ENCODE data around the gene PKNOX2. TPM values are rescaled to one million over a fixed set of nuclear protein-coding genes. Genes with fewer than 3 reads are reported as not detected.

Gene PKNOX2
- total and polyA plus RNA-seq, 2 of the 4 experiments (the other 2 are of a cell fraction) = 0.72 to 2.3 TPM

DNA sequence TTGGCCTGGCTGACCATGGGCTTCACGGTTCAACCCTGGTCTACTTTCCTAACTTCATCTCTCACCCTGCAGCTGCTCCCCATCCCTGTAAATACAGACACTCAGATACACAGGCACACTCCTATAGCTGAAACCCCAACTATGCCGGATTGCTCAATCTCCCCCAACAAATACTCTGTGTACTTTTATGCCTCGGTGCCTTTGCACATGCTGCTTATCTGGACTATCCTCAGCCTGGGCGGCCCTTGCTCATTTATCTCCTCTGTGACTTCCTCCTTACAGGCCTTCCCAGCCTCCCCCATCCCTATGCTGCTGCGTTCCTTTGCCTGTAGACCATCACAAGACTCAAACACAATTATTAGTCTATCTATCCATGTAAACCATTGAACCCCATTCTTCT lies 76.6 kb downstream of the PKNOX2 start:
- no peak overlapping the region for H3K4ac ChIP-seq (ENCODE audit: low read depth, low read length)
- no peak overlapping the region for H3K18ac ChIP-seq (ENCODE audit: low read depth, low read length)
- H3K27me3 ChIP-seq (ENCODE audit: control insufficient read depth, insufficient read depth, low read length) = peaks cover 4% of the 10 kb centered on the region
- ATAC-seq (ENCODE audit: low read depth) (no peak), DNase-seq (no peak)
- no peak overlapping the region for H3K23ac ChIP-seq (ENCODE audit: low read depth, low read length)
- H3K4me3 ChIP-seq (ENCODE audit: insufficient read depth, low read depth, low read length) = no peak overlapping the region
- in situ Hi-C loops (cut with MboI; ENCODE audit: low sequenced_read_pairs) (no loop called here), dilution Hi-C loops (cut with HindIII; ENCODE audit: low sequenced_read_pairs, unreplicated experiment) (no loop called here), intact Hi-C loops (cut with micrococcal nuclease) (no loop called here)
- no peak overlapping the region for H3K14ac ChIP-seq (replicated peaks; ENCODE audit: low read depth, low read length)
- no peak overlapping the region for H2AK5ac ChIP-seq (ENCODE audit: low read depth, low read length)
- H3K27ac ChIP-seq (ENCODE audit: insufficient read depth, low read length) = no peak overlapping the region
- H2AK9ac ChIP-seq (replicated peaks; ENCODE audit: low read depth, low read length, poor library complexity) = no peak overlapping the region
- no peaks in the 10 kb centered on the region for H4K20me1 ChIP-seq (ENCODE audit: insufficient read depth, low read length)
- no peaks in the 10 kb centered on the region for H3K79me1 ChIP-seq (ENCODE audit: low read depth in 1 of 2, low read length in 2 of 2)
- no peak overlapping the region for H2BK20ac ChIP-seq (ENCODE audit: low read depth, low read length)
- H4K5ac ChIP-seq (ENCODE audit: low read depth, low read length) = no peak overlapping the region
- WGBS, 2 experiments (ENCODE audit: extremely low coverage in 2 of 2, insufficient read length in 1 of 2) = 85% methylated on average over 4 of the region's 5 CpGs; no CpG with 5 or more reads in 1 of the 2 experiments
- H3K56ac ChIP-seq (ENCODE audit: extremely low read depth, insufficient read depth, low read length) = no peak overlapping the region
- no peak overlapping the region for H2AFZ ChIP-seq (replicated peaks; ENCODE audit: low read length, poor library complexity)
- no peaks in the 10 kb centered on the region for H3K36me3 ChIP-seq (ENCODE audit: control insufficient read depth, insufficient read depth, low read length)
- ChIA-PET POLR2A (ENCODE audit: unreplicated experiment) (no interaction called here), CTCF (no interaction called here)
- no peak overlapping the region for H3K4me2 ChIP-seq (ENCODE audit: low read depth, low read length)
- H2BK15ac ChIP-seq (ENCODE audit: low read depth, low read length) = no peak overlapping the region
- H3K9me3 ChIP-seq (ENCODE audit: control insufficient read depth, insufficient read depth, low read length) = peaks cover 6% of the 10 kb centered on the region
- no peak overlapping the region for H4K91ac ChIP-seq (ENCODE audit: insufficient read depth, low read depth, low read length)
- no TSS peak for BruUV-seq (replicated peaks)
- TF ChIP-seq CHD1 (IDR thresholded peaks at IDR 0.05; ENCODE audit: low read depth, low read length) (no peak), CEBPB (IDR thresholded peaks at IDR 0.05; ENCODE audit: low read depth, low read length) (0 out of 2 replicates have a peak, but pooled peaks have one; percentile 21), RFX5 (IDR thresholded peaks at IDR 0.05; ENCODE audit: low read depth, low read length) (no peak)
- H4K8ac ChIP-seq (ENCODE audit: low read depth in 2 of 2, low read length in 2 of 2) = no peak overlapping the region
- H2BK5ac ChIP-seq (ENCODE audit: low read depth, low read length, poor library complexity, severe bottlenecking) = no peak overlapping the region
- H3K9me1 ChIP-seq (ENCODE audit: insufficient read depth, low read length) = no peaks in the 10 kb centered on the region
- no peak overlapping the region for H3K9ac ChIP-seq (ENCODE audit: low read depth, low read length)
- H3K4me1 ChIP-seq (ENCODE audit: control insufficient read depth, insufficient read depth, low read length) = no peaks in the 10 kb centered on the region; the same call in 1 of the 2 replicates
- no peak overlapping the region for H2BK120ac ChIP-seq (ENCODE audit: low read depth, low read length)

Data from IMR-90 (cell line).